ENCODE data around the gene CYP19A1.

CYP19A1 gene

GRCh38 chr15:51318382-51319150 is 19.8 kb downstream of the CYP19A1 start:
- Histone ChIP-seq H3K4me3 (ENCODE audit: low read depth, low read length) (no peak overlapping the region), H3K36me3 (ENCODE audit: control insufficient read depth in 2 of 2, insufficient read depth in 1 of 2, low read length in 2 of 2) (no peaks in the 10 kb centered on the region), H3K4me1 (ENCODE audit: control insufficient read depth, insufficient read depth, low read length) (no peaks in the 10 kb centered on the region), H3K27ac (ENCODE audit: extremely low read depth, low read depth, low read length) (no peak overlapping the region), H3K9me3 (ENCODE audit: control insufficient read depth, insufficient read depth, low read depth, low read length) (no peaks in the 10 kb centered on the region)
- ChIA-PET CTCF (interaction anchor here (0.7 to 1.0 kb wide), 2 partner anchors 36 to 62 kb away, joined by 3 read pairs; no protein-coding TSS in a partner anchor), POLR2A (no interaction called here)
- no peak for TF ChIP-seq ZNF354C (tag by site-specific recombination; IDR thresholded peaks at IDR 0.05; ENCODE audit: borderline replicate concordance, low read depth)
- TF ChIP-seq HIC1 (tag by site-specific recombination; IDR thresholded peaks at IDR 0.05), result no peak
- TF ChIP-seq ZFP69B (tag by site-specific recombination; IDR thresholded peaks at IDR 0.05), result no peak
- no peak for TF ChIP-seq ZNF670 (tag by site-specific recombination; IDR thresholded peaks at IDR 0.05; ENCODE audit: low read depth)
- no peak for TF ChIP-seq GLI4 (tag by site-specific recombination; IDR thresholded peaks at IDR 0.05)
- TF ChIP-seq ZNF23 (tag by site-specific recombination; IDR thresholded peaks at IDR 0.05; ENCODE audit: borderline replicate concordance), result no peak
- TF ChIP-seq ZNF404 (tag by site-specific recombination; IDR thresholded peaks at IDR 0.05), result no peak
- no peak for TF ChIP-seq ZNF791 (tag by site-specific recombination; IDR thresholded peaks at IDR 0.05)
- no peak for TF ChIP-seq ZNF785 (tag by site-specific recombination; IDR thresholded peaks at IDR 0.05)
- TF ChIP-seq BCL11A (tag by site-specific recombination; IDR thresholded peaks at IDR 0.05; ENCODE audit: low read depth), result no peak

GRCh38 chr15:51316636-51317035 is 21.8 kb downstream of the CYP19A1 start:
- H3K27ac ChIP-seq (ENCODE audit: extremely low read depth, low read depth, low read length), result no peak overlapping the region
- H3K4me1 ChIP-seq (ENCODE audit: control insufficient read depth, insufficient read depth, low read length), result peaks cover 11% of the 10 kb centered on the region
- ChIA-PET POLR2A (no interaction called here), CTCF (no interaction called here)
- no peaks in the 10 kb centered on the region for H3K36me3 ChIP-seq (ENCODE audit: control insufficient read depth in 2 of 2, insufficient read depth in 1 of 2, low read length in 2 of 2)
- TF ChIP-seq MYNN (tag by site-specific recombination; IDR thresholded peaks at IDR 0.05; ENCODE audit: borderline replicate concordance) (no peak), ZNF629 (tag by site-specific recombination; IDR thresholded peaks at IDR 0.05) (no peak), ZNF140 (tag by site-specific recombination; IDR thresholded peaks at IDR 0.05) (no peak), ZNF530 (tag by site-specific recombination; IDR thresholded peaks at IDR 0.05; ENCODE audit: low read depth) (no peak), ZNF391 (tag by site-specific recombination; IDR thresholded peaks at IDR 0.05; ENCODE audit: borderline replicate concordance, low read depth) (no peak), GLI4 (tag by site-specific recombination; IDR thresholded peaks at IDR 0.05) (no peak), GLI2 (tag by site-specific recombination; IDR thresholded peaks at IDR 0.05; ENCODE audit: borderline replicate concordance, low read depth) (no peak)
- no peaks in the 10 kb centered on the region for H3K9me3 ChIP-seq (ENCODE audit: control insufficient read depth, insufficient read depth, low read depth, low read length)
- no peak overlapping the region for H3K4me3 ChIP-seq (ENCODE audit: low read depth, low read length)

GRCh38 chr15:51315726-51316125 is 22.7 kb downstream of the CYP19A1 start:
- CTCF ChIA-PET, result no interaction called here
- Histone ChIP-seq H3K4me1 (ENCODE audit: control insufficient read depth, insufficient read depth, low read length) (peaks cover 12% of the 10 kb centered on the region), H3K36me3 (ENCODE audit: control insufficient read depth in 2 of 2, insufficient read depth in 1 of 2, low read length in 2 of 2) (no peaks in the 10 kb centered on the region), H3K27ac (ENCODE audit: extremely low read depth, low read depth, low read length) (no peak overlapping the region), H3K9me3 (ENCODE audit: control insufficient read depth, insufficient read depth, low read depth, low read length) (no peaks in the 10 kb centered on the region), H3K4me3 (ENCODE audit: low read depth, low read length) (no peak overlapping the region)
- TF ChIP-seq ZNF561 (tag by site-specific recombination; IDR thresholded peaks at IDR 0.05; ENCODE audit: borderline replicate concordance) (no peak), ZNF394 (tag by site-specific recombination; IDR thresholded peaks at IDR 0.05; ENCODE audit: borderline replicate concordance) (no peak), ZNF560 (tag by site-specific recombination; IDR thresholded peaks at IDR 0.05; ENCODE audit: borderline replicate concordance) (no peak), ZNF169 (tag by site-specific recombination; IDR thresholded peaks at IDR 0.05) (no peak), KLF8 (tag by site-specific recombination; IDR thresholded peaks at IDR 0.05) (no peak), ZNF133 (tag by site-specific recombination; IDR thresholded peaks at IDR 0.05) (no peak), ZNF274 (IDR thresholded peaks at IDR 0.05; ENCODE audit: low read length) (no peak), ZNF274 (tag by site-specific recombination; IDR thresholded peaks at IDR 0.05; ENCODE audit: borderline replicate concordance) (no peak), ZBTB20 (tag by site-specific recombination; IDR thresholded peaks at IDR 0.05) (no peak), ZNF558 (tag by site-specific recombination; IDR thresholded peaks at IDR 0.05) (no peak), ZNF157 (tag by site-specific recombination; IDR thresholded peaks at IDR 0.05) (no peak), ZNF362 (tag by site-specific recombination; IDR thresholded peaks at IDR 0.05) (no peak), ZNF223 (tag by site-specific recombination; IDR thresholded peaks at IDR 0.05) (no peak), ZNF175 (tag by site-specific recombination; IDR thresholded peaks at IDR 0.05) (no peak), ZEB2 (tag by site-specific recombination; IDR thresholded peaks at IDR 0.05) (no peak), ZNF514 (tag by site-specific recombination; IDR thresholded peaks at IDR 0.05) (no peak)
- POLR2A ChIA-PET, result no interaction called here
